ENCODE data around the gene EXOSC5. TPM values are rescaled to one million over a fixed set of nuclear protein-coding genes. Genes with fewer than 3 reads are reported as not detected.

The EXOSC5 gene
- total RNA-seq, 1 experiment from 2014 or later = 58.7 TPM

- H3K18ac ChIP-seq (ENCODE audit: insufficient read length, low read depth, low read length) = no peak overlapping the region
- Mint-ChIP-seq H3K4me3 (no peak overlapping the region), H3K27ac (no peak overlapping the region), H3K27me3 (ENCODE audit: low read depth) (peaks cover 7% of the 10 kb centered on the region), H3K9me3 (no peaks in the 10 kb centered on the region; a peak in 1 of 5 replicates), H3K4me1 (peaks cover 10 to 14% of the 10 kb centered on the region in 2 experiments), H3K36me3 (ENCODE audit: insufficient read depth in 1 of 3, low read depth in 3 of 3) (no peaks in the 10 kb centered on the region)
- no peak for DNase-seq
- WGBS (ENCODE audit: extremely low coverage, insufficient read length, low lambda C conversion rate) = no CpG with 5 or more reads among the region's 2 CpGs
- H3K9ac ChIP-seq (ENCODE audit: extremely low read depth, insufficient read length, low read length) = no peak overlapping the region
- no peak overlapping the region for H2AK5ac ChIP-seq (ENCODE audit: insufficient read length, low read length)
- H3K27ac ChIP-seq (ENCODE audit: insufficient read length, low read depth, low read length) = no peak overlapping the region
- H3K4ac ChIP-seq (ENCODE audit: low read depth, low read length) = no peak overlapping the region
- no peak overlapping the region for H3K23ac ChIP-seq (ENCODE audit: insufficient read length, low read depth, low read length)
- no peak overlapping the region for H2BK12ac ChIP-seq (ENCODE audit: insufficient read length, low read depth, low read length)
- H3K27me3 ChIP-seq (ENCODE audit: insufficient read depth, low read length) = no peaks in the 10 kb centered on the region
- no peak overlapping the region for H3K14ac ChIP-seq (ENCODE audit: insufficient read depth, low read length)
- no peak overlapping the region for H2AFZ ChIP-seq (ENCODE audit: low read length)
- no peak overlapping the region for H3K4me2 ChIP-seq (ENCODE audit: insufficient read depth, insufficient read length, low read length)
- H2BK20ac ChIP-seq (ENCODE audit: low read depth, low read length, poor library complexity, severe bottlenecking) = no peak overlapping the region
- H4K20me1 ChIP-seq (ENCODE audit: control insufficient read depth, insufficient read depth, insufficient read length) = no peaks in the 10 kb centered on the region
- H3K79me2 ChIP-seq (ENCODE audit: insufficient read depth, low read length) = no peaks in the 10 kb centered on the region
- H2BK15ac ChIP-seq (ENCODE audit: low read depth, low read length) = no peak overlapping the region
- H3K79me1 ChIP-seq (ENCODE audit: insufficient read depth, low read depth, low read length, poor library complexity, severe bottlenecking) = no peaks in the 10 kb centered on the region
- no peak overlapping the region for H3K56ac ChIP-seq (ENCODE audit: insufficient read length, low read depth, low read length)
- H3K4me1 ChIP-seq (ENCODE audit: insufficient read depth, low read length) = peaks cover 2% of the 10 kb centered on the region; the same call in 1 of the 2 replicates
- H3K23me2 ChIP-seq (ENCODE audit: insufficient read length, low read depth, low read length, poor library complexity, severe bottlenecking) = peaks cover 7% of the 10 kb centered on the region
- no peak for TF ChIP-seq CTCF (conservative IDR thresholded peaks at IDR 0.05)
- H2BK120ac ChIP-seq (ENCODE audit: low read depth, low read length, poor library complexity, severe bottlenecking) = no peak overlapping the region
- no peak overlapping the region for H4K91ac ChIP-seq (ENCODE audit: insufficient read length, low read depth, low read length)
- no peak overlapping the region for H3T11ph ChIP-seq (ENCODE audit: low read length)
- no peak overlapping the region for H2BK5ac ChIP-seq (ENCODE audit: insufficient read length, low read length)
- H3K9me3 ChIP-seq (ENCODE audit: control insufficient read depth, low read depth, low read length) = no peaks in the 10 kb centered on the region
- H4K8ac ChIP-seq (replicated peaks; ENCODE audit: insufficient read length, low read depth, low read length) = no peak overlapping the region
- no peak overlapping the region for H4K5ac ChIP-seq (ENCODE audit: insufficient read length, low read depth, low read length)
Measured at GRCh38 chr19:41372501-41372900, 24.7 kb downstream of the EXOSC5 start.
